NCI-H2227 (cell line): ENCODE results near the gene TPSAB1.
"Not testable (repeated sequence)": the region's sequence is repeated elsewhere in the genome, so short reads cannot be mapped to it uniquely, and the experiment has no call there.

ENCODE experiments used
- DNase-seq: peaks from one replicate; lab custom pipeline; 2025; ENCODE audit not compliant: unreplicated experiment; lab: John Stamatoyannopoulos, UW

Gene TPSAB1

DNA sequence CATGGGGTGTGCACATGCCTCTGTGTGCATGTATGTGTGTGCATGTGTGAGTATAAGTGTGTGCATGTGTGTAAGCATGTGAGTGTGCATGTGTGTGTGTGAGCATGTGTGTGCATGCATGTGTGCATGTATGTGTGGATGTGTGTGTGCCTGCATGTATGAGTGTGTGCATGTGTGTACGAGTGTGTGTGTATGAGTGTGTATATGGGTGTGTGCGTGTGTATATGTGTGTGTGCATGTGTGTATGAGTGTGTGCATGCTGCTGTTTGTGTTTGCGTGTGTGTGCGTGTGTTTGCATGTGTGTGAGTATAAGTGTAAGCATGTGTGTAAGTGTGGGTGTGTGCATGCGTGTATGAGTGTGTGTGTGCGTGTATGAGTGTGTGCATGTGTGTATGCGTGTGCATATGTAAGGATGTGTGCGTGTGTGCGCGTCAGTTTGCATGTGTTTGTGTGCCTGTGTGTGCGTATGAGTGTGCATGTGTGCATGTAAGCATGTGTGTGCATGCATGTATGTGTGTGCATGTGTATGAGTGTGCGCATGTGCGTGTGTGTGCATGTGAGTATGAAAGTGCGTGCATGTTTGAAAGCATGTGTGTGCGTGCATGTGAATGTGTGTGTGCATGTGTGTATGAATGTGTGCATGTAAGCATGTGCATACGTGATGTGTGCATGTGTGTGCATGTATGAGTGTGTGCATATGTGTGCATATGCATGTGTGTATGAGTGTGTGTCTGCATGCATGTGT is 24.0 kb downstream of the TPSAB1 start:
- DNase-seq, result no peak

DNA sequence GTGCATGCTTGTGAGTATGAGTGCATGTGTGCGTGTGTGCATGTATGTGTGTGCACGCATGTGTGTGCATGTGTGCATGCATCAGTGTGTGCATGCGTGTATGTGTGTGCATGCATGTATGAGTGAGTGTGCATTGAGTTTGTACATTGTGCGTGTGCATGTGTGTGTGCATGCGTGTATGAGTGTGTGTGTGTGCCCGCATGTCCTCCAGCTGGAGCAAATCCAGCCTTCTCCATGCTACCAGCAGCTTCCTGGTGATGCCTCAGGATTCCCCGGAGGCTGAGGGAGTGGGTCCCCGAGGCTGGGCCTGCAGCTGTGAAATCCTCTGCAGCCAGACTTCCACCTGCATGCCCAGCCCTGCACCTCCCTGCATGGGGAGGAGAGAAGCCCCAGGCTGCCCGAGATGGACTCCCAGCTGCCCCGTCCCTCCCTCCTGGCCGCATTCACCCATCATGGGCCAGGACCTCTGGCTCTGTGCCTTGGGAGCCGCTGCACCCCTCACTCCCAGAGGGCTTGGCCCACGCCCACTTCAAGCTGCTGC is 24.7 kb downstream of the TPSAB1 start:
- DNase-seq, result no peak

DNA sequence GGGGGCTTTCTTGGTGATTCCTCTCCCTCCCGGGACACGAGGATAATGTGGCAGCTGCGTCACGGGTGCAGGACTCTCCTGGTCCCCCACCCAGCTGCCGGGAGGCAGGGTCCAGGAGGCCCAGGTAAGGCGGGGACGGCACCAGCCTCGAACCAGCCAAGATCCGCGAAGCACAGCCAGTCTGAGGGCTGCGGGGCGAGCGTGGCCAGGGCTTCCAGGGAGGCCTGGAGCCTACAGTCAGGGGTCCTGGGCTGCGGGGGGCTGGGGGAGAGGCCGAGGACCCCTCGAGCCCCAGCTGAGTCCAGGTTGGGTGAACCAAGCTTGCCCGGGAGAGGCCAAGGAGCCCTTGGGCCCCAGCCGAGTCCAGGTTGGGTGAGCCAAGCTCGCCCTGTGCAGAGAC is 25.3 kb downstream of the TPSAB1 start:
- no peak for DNase-seq

DNA sequence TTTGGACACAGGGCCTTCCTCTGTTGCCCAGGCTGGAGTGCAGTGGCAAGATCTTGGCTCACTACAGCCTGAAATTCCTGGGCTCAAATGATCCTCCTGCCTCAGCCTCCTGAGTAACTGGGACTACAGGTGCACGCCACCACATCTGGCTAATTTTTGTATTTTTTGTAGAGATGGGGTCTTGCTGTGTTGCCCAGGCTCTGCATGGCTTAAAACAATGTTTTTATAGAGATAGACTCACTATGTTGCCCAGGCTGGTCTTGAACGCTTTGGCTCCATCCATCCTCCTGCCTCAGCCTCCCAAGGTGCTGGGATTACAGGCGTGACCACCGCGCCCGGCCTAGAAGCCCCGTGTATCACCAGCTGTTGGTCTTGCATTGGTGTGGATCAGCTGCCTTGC is 28.9 kb downstream of the TPSAB1 start:
- not testable (repeated sequence) for DNase-seq

DNA sequence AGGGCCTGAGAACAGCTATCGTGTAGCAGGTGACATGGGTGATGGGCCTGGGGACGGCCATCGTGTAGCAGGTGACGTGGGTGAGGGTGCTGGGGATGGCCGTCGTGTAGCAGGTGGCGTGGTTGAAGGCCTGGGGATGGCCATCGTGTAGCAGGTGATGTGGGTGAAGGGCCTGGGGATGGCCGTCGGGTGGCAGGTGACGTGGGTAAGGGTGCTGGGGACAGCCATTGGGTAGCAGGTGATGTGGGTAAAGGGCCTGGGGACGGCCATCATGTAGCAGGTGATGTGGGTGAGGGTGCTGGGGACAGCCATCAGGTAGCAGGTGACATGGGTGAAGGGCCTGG is 30.8 kb downstream of the TPSAB1 start:
- no peak for DNase-seq

DNA sequence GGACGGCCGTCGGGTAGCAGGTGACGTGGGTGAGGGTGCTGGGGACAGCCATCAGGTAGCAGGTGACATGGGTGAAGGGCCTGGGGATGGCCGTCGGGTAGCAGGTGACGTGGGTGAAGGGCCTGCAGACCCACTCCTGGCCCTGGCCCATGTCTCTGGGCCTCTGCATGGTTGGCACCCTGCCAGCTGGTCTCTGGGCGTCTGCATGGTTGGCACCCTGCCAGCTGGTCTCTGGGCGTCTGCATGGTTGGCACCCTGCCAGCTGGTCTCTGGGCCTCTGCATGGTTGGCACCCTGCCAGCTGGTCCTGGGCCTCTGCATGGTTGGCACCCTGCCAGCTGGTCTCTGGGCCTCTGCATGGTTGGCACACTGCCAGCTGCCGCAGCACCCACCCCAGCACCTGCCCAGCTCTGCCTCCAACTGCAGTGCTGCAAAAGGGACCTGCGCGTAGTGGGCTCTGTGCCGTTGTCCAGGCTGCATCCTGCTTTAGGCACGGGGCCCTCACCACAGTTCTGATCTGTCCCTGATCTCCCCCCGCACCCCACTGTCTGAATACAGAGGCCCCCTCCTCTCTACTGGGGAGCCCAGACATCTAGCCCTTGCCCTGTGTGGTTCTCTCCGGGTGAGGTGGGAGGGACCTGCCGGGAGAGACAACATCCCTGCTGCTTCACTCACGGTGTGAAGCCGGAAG is 31.4 kb downstream of the TPSAB1 start:
- DNase-seq, result peak; percentile 94

GRCh38 chr16:1272453-1273198 is 32.1 kb downstream of the TPSAB1 start:
- no peak for DNase-seq

DNA sequence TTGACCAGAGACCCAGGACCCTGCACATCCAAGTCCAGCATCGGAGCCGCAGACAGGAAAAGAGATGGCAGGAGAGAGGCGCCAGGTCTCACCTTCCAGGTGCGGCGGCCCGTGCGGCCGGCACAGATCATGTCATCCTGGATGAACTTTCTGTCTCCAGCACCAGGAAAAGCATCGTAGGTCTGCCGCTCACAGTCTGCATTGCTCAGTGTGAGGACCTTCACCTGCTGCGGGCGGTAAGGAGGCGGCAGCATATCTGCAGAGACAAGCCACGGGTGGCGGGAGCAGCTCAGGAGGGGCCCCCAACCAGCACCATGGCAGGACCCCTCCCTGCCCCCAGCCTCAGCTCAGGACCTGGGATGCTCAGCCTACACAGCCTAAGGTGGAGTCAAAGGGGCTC is 33.3 kb downstream of the TPSAB1 start:
- DNase-seq, result no peak

- no peak for DNase-seq
These were observed 34.3 kb downstream of the TPSAB1 start for GRCh38 chr16:1274767-1275166.

GRCh38 chr16:1275791-1276579 is 35.5 kb downstream of the TPSAB1 start:
- DNase-seq, result no peak

- DNase-seq, result no peak
These were observed 36.0 kb downstream of the TPSAB1 start for GRCh38 chr16:1276580-1276878.

GRCh38 chr16:1277151-1277598 is 36.7 kb downstream of the TPSAB1 start:
- DNase-seq, result no peak

- no peak for DNase-seq
These were observed 37.2 kb downstream of the TPSAB1 start for GRCh38 chr16:1277617-1278282.

DNA sequence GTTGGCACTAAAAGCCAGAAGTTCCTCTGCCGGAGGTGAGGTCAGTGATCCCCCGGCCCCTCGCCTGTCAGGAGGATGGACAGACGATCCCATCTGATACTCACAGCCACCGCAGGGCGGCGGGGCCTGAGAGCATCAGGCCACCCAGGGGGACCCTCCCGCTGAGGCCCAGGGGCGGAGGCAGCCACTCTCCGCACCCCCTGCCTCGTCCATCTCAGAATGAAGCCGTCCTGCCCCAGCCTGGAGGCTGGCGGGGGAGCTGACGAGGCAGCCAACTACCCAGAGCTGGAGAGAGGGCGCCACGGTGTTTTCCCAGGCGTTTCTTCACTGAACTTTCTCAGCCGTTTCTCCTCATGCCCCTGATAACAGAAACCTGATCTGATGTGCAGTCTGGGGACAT is 38.0 kb downstream of the TPSAB1 start:
- no peak for DNase-seq

DNA sequence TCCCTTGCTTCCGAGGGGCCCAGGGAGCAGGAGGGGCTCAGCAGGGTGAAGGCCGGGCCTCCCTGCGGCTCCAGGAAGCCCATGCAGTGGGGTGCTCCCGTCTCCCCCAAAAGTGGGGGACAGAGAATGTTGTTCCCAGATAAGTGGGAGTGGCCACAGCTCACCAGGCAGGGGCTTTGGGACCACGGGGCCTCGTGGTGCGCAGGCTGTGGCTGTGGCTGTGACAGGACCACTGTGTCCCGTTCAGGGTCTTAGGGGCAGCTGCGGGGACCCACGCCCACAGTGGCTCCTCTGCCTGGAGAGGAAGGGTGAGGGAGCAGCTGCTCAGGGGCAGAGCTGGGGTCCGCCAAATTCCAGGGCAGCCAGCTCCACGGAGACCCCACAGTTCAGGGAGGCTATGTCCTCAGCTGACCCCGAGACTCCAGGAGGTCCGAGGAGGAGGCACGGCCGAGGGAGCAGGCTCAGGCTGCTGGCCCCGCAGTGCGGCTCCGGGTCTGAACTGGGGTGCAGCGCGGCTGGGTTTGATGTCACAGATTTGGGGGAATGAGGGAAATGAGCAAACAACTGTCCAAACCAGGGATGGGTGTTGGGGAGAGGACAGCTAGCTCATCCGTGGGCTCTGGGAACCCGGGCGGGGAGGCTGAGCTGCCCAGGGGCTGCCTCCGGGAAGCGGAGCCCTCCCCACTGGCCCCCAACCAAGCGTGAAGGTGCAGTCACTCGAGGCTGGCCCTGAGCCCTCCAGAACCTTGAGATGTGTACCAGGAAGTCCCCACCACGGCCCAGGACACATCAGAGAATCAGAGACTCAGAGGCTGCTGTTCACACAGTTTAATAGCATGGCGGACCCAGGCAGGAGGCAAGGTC is 38.8 kb downstream of the TPSAB1 start:
- DNase-seq, result no peak

DNA sequence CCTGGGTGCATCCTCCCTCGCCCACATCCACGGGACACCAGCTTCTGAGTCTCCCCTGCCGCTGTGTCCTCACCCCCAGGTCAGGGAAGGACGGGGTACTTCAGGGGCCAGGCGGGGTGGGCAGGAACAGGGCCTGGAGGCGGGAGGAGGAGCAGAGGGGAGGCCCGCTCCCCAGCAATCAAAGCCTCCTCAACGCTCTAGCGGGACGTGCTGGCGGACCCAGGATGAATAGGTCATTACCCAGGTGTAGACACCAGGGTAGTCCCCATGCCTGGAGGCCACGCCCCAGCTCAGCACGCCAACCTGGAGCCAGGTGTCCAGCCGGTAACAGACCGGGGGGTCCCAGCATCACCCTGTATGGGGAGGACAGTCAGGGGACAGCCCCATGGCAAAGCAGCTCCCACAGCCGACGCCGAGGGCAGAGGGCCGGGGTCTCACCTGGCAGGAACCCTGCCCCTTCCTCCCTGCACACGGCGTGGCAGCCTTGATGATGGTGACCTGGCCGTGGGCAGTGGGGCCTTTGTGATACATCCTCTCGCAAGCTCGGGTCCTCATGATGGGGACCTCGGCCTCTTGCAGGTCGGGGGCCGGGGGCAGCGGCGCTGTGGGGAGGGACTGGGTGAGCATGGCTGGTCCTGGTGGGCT is 39.6 kb downstream of the TPSAB1 start:
- DNase-seq, result no peak

- no peak for DNase-seq
These were observed 40.3 kb downstream of the TPSAB1 start for GRCh38 chr16:1280783-1281182.

DNA sequence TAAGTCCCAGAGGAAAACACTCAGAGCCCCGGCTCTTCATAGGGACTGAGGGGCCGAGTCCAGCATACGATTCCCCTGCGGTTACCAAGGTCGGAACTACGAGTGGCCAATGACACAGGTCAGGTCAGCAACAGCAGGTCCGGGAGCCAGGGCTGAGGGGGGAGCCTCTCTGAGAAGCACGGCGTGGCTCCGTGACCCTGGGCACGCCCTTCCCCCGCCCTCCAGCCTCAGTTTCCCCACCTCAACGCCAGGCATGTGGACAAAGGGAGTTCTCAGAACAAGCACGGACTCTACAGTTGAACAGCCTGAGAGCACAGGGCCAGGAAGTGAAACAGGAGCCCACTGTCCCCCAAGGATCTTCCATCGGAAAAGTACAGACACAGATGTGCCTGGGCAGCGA is 41.0 kb downstream of the TPSAB1 start:
- no peak for DNase-seq

DNA sequence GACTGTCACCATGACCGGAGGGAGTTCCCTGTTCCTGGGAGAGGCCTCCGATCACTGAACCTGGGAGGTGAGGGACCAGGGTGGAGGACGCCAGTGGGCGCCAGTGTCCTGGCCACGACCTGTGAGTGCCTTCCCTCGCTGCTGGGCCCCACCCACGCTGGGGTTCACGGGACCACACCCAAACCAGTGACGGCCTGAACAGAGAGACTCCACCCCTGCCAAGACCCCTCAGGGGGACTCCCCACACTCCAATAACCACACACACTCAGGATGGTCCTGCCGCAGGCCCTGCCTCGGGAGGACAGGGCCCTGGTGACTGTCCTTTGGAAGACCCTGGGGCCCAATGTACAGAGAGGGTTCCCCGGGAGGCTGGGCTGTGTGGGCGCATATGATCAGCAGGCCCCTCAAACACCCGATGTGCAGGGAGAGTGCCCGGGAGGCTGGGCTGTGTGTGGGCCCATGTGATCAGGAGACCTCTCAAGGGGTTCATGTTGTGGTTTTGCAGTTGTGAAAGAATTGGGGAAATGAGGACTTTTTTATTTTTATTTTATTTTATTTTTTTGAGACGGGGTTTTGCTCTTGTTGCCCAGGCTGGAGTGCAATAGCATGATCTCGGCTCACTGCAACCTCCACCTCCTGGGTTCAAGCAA is 41.9 kb downstream of the TPSAB1 start:
- no peak for DNase-seq
